Fibroblast of villous mesenchyme (primary cell): Measurements from ENCODE around the gene ISCU. TPM values are rescaled to one million over a fixed set of nuclear protein-coding genes. Genes with fewer than 3 reads are reported as not detected.

Source experiments
- DNase-seq: peaks from one replicate; pipeline ENCODE4 v3.0.0-alpha.2; 2010; ENCODE audit warnings: low read depth
- H3K4me3 ChIP-seq: 2 replicates; pipeline ENCODE4 v1.5.1; 2011; ENCODE audit warnings: low read depth, mild to moderate bottlenecking, low read length
- total RNA-seq: library from RNA; depleted of rRNA; stranded (reverse); fragments of >200 nt; gene quantifications from 2 replicates; pipeline ENCODE4 v1.2.3, GENCODE V29; 2012
- TF ChIP-seq, protein P1 (sequence below): IDR thresholded peaks from 2 replicates; pipeline ENCODE4 v1.5.1; 2012; ENCODE audit warnings: low read depth, mild to moderate bottlenecking, low read length; ENCODE audit not compliant: insufficient read depth

Gene ISCU
- total RNA-seq, 1 donor = 105 TPM

- TF ChIP-seq, protein P1, sequence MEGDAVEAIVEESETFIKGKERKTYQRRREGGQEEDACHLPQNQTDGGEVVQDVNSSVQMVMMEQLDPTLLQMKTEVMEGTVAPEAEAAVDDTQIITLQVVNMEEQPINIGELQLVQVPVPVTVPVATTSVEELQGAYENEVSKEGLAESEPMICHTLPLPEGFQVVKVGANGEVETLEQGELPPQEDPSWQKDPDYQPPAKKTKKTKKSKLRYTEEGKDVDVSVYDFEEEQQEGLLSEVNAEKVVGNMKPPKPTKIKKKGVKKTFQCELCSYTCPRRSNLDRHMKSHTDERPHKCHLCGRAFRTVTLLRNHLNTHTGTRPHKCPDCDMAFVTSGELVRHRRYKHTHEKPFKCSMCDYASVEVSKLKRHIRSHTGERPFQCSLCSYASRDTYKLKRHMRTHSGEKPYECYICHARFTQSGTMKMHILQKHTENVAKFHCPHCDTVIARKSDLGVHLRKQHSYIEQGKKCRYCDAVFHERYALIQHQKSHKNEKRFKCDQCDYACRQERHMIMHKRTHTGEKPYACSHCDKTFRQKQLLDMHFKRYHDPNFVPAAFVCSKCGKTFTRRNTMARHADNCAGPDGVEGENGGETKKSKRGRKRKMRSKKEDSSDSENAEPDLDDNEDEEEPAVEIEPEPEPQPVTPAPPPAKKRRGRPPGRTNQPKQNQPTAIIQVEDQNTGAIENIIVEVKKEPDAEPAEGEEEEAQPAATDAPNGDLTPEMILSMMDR = no peak
- no peak overlapping the region for H3K4me3 ChIP-seq
- DNase-seq = no peak
These were observed 46.2 kb downstream of the ISCU start for GRCh38 chr12:108608616-108609015.

- H3K4me3 ChIP-seq = no peak overlapping the region
- DNase-seq = peak; percentile 97
- TF ChIP-seq, protein P1 = no peak
These were observed 47.3 kb downstream of the ISCU start for GRCh38 chr12:108609537-108610335.

GRCh38 chr12:108610336-108610815 is 48.0 kb downstream of the ISCU start:
- H3K4me3 ChIP-seq = no peak overlapping the region
- DNase-seq = no peak
- TF ChIP-seq, protein P1 = no peak

DNA sequence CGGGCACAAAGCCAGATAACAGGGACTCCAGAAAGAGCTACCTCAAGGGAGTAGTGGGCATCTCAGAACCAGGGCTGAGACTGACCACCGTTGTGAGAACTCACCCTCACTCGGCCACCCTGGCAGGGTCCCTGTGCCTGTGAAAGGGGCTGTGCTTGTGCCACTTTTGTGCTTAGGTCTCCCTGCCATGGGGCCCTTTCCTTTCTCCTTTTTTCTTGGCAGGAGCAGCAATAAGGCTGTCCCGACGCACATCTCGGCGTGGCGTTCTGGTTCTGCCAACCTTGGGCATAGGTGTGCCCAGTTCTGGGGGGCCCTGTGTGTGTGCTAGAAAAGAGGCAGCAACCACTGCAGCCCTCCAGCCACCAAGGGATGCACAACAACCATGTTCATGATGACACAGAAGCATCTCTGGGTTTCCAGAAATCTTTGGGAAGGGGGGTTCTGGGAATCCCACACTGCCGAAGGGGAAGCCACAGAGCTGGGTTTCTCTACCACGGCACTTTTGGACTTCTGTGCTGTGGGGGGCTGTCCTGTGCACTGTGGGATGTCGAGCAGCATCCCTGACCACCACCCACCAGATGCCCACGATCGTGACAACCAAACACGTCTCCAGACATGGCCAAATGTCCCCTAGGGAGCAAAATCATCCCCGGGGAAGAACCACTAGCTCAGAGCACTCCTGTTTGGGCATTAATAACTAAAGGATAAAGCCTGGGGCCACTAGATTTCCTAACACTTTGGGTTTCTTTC is 48.6 kb downstream of the ISCU start:
- DNase-seq = no peak
- TF ChIP-seq, protein P1 = no peak
- H3K4me3 ChIP-seq = no peak overlapping the region

DNA sequence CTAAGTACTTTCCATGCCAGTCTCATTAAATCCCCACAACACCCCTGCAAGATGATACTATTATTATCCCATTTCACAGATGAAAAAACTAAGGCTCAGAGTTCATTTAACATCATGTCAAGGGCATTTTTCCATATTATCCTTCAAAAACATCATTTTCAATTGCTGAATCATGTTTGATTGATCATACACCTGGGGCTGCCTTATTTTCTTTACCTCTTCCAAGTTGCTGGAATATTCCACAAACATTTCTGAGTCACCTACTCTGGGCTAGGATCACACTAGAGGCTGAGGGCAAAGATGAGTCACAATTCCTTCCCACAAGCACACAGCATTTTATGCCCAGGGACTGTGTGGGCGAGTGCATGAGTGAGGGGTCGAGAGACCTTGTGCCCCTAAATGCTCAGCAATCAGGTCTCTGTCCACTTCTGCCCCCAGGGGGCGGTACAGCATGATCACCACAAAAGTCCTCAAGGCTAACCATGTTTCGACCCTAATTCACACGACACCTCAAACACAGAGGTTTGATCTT is 49.6 kb downstream of the ISCU start:
- TF ChIP-seq, protein P1 = peak; percentile 54
- peak; percentile 82 for DNase-seq
- H3K4me3 ChIP-seq = no peak overlapping the region

DNA sequence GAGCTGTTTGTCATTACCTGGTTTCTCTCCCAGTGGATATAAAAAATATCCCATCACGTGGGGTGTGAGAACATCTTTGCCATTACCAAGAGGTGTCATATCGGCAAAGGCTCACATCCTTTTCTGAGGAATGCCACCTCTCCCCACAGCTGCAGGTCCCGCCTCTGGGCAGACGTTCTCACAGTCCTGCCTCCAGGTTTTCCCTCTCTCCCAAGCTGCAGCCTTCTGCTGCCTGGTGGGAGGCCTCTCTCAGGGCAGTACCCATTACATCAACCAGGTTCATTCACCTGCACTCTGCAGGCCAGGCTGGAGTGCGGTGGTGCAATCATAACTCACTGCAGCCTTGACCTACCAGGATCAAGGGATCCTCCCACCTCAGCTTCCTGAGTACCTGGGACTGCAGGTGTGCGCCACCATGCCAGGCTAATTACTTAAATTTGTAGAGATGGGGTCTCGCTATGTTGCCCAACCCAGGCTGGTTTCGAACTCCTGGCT is 50.4 kb downstream of the ISCU start:
- TF ChIP-seq, protein P1 = no peak
- H3K4me3 ChIP-seq = no peak overlapping the region
- no peak for DNase-seq
